Upper lobe of right lung (tissue), 1 donor: ENCODE results near the gene TLE7. TPM values are rescaled to one million over a fixed set of nuclear protein-coding genes. Genes with fewer than 3 reads are reported as not detected.

ENCODE experiments used
- ATAC-seq: fragments of 200-7000 bp; cut with Tn5 transposase; one replicate; pipeline ENCODE4 v1.9.1; 2020; ENCODE audit warnings: mild to moderate bottlenecking, moderate library complexity
- DNase-seq: peaks from one replicate; pipeline ENCODE4 v3.0.0-alpha.2; 2020
- H3K27ac ChIP-seq: fragments of 200-600 bp; one replicate; pipeline ENCODE4 v1.8.0; 2022
- H3K27me3 ChIP-seq: fragments of 200-600 bp; one replicate; pipeline ENCODE4 v1.8.0; 2022; ENCODE audit warnings: mild to moderate bottlenecking
- H3K36me3 ChIP-seq: fragments of 200-600 bp; one replicate; pipeline ENCODE4 v1.8.0; 2022
- H3K4me1 ChIP-seq: fragments of 200-600 bp; one replicate; pipeline ENCODE4 v1.8.0; 2022
- H3K4me3 ChIP-seq: fragments of 200-600 bp; one replicate; pipeline ENCODE4 v1.8.0; 2022; ENCODE audit warnings: mild to moderate bottlenecking
- H3K9me3 ChIP-seq: fragments of 200-600 bp; one replicate; pipeline ENCODE4 v1.8.0; 2022
- intact Hi-C: fragments of 100-400 bp; cut with DNase I; formaldehyde crosslinking; loops from one replicate; pipeline ENCODE4 v1.11.0; 2022
- total RNA-seq: library from RNA; stranded (reverse); fragmentation: NEBNext Ultra II Directional; extraction: Animal tissue kit (Norgen Biotek cat#: 25700); gene quantifications from one replicate; pipeline ENCODE4 v1.2.1, GENCODE V29; 2021
- TF ChIP-seq, protein P1 (sequence below): fragments of 200-600 bp; IDR thresholded peaks from one replicate; pipeline ENCODE4 v1.8.0; 2022; ENCODE audit warnings: antibody characterized with exemption
- donor health status: DM: no; HTN: yes; CAD: no; lungs with severe emphysema.

Gene TLE7
- total RNA-seq, 1 donor from 2014 or later: not detected

DNA sequence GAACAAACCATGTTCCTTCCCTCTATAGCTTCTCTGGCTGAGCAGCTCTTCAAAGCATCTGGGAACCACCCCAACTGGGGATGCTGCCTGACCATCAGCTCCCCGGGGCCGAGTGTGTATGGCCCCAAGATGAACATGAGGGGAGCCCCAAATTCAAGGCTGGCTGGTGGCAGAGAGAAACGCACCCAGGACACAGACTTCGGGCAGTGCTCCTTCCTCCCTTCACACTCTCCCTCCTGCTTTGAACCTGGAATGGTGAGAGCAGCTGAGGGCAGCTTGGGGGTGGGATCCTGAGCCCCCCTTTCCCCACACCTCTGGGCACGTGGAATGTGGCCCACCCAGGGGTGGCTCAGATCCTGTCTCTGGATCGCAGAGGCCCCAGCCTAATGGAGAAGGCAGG lies 17.2 kb downstream of the TLE7 start:
- no peak overlapping the region for H3K4me3 ChIP-seq
- no peaks in the 10 kb centered on the region for H3K9me3 ChIP-seq
- no peaks in the 10 kb centered on the region for H3K36me3 ChIP-seq
- H3K4me1 ChIP-seq: no peaks in the 10 kb centered on the region
- no peak for ATAC-seq
- intact Hi-C loops: no loop called here
- peaks cover 18% of the 10 kb centered on the region for H3K27me3 ChIP-seq
- no peak overlapping the region for H3K27ac ChIP-seq
- TF ChIP-seq, protein P1, sequence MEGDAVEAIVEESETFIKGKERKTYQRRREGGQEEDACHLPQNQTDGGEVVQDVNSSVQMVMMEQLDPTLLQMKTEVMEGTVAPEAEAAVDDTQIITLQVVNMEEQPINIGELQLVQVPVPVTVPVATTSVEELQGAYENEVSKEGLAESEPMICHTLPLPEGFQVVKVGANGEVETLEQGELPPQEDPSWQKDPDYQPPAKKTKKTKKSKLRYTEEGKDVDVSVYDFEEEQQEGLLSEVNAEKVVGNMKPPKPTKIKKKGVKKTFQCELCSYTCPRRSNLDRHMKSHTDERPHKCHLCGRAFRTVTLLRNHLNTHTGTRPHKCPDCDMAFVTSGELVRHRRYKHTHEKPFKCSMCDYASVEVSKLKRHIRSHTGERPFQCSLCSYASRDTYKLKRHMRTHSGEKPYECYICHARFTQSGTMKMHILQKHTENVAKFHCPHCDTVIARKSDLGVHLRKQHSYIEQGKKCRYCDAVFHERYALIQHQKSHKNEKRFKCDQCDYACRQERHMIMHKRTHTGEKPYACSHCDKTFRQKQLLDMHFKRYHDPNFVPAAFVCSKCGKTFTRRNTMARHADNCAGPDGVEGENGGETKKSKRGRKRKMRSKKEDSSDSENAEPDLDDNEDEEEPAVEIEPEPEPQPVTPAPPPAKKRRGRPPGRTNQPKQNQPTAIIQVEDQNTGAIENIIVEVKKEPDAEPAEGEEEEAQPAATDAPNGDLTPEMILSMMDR: no peak
- peak; percentile 26 for DNase-seq

DNA sequence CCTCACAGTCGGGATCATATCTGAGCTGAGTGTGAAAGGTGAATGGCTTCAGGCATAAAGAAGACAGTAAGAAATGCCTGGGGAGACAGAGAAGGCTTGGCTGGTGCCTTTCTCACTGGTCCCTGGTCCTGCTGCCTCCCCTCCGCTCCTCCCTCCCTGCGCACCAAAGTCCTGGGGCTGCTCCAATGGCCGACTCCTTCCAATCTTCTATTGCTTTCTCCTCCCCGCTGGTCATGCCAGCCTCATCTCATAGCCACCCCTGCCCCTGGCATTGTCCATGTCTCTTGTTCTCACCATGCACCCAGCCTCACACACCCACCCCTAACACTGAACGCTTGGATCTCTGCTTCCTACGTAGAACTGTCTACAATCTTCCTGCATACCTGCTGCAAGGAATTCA lies 18.0 kb downstream of the TLE7 start:
- ATAC-seq (no peak), DNase-seq (peak; percentile 10)
- Histone ChIP-seq H3K27me3 (peaks cover 18% of the 10 kb centered on the region), H3K4me3 (no peak overlapping the region), H3K36me3 (no peaks in the 10 kb centered on the region), H3K9me3 (no peaks in the 10 kb centered on the region), H3K4me1 (no peaks in the 10 kb centered on the region), H3K27ac (no peak overlapping the region)
- intact Hi-C loops: no loop called here
- TF ChIP-seq, protein P1: no peak

DNA sequence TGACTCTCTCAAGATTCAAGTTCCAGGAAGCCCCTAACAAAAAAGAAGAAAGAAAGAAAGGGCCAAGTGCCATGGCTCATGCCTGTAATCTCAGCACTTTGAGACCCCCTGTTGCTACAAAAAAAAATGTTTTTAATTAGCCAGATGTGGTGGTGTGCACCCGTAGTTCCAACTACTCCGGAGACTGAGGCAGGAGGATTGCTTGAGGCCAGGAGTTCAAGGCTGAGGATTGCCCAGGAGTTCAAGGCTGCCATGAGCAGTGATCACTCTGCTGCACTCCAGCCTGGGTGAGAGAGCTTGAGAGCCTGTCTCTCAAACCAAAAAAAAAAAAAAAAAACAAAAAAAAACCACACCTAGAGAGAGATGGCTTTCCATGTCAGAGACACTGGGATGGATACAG lies 18.8 kb downstream of the TLE7 start:
- Histone ChIP-seq H3K36me3 (no peaks in the 10 kb centered on the region), H3K27me3 (peaks cover 18% of the 10 kb centered on the region), H3K4me1 (no peaks in the 10 kb centered on the region), H3K4me3 (no peak overlapping the region), H3K27ac (no peak overlapping the region), H3K9me3 (no peaks in the 10 kb centered on the region)
- TF ChIP-seq, protein P1: no peak
- ATAC-seq: no peak
- no peak for DNase-seq
- intact Hi-C loops: no loop called here

DNA sequence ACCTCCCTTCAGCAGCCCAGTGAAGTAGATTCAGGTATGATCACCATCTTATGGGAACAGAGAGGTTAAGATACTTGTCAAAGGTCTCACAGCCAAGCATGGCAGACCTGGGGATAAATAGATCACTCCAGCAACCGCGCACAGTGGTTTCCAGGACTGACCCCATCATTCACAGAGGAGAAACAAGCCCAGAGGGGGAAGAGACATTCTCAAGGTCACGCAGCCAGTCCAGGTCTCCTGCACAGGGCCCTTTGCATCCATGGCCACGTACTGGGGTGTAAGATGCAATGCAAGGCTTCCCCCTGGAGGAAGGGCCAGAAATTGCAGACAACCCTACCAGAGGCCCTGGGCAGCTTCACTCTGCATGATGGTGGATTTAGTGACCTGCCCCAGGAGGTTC lies 19.9 kb downstream of the TLE7 start:
- Histone ChIP-seq H3K27me3 (peaks cover 18% of the 10 kb centered on the region), H3K27ac (no peak overlapping the region), H3K9me3 (no peaks in the 10 kb centered on the region), H3K4me1 (no peaks in the 10 kb centered on the region), H3K36me3 (no peaks in the 10 kb centered on the region), H3K4me3 (no peak overlapping the region)
- intact Hi-C loops: no loop called here
- peak; percentile 64 for ATAC-seq
- peak; percentile 47 for DNase-seq
- TF ChIP-seq, protein P1: peak; percentile 34

DNA sequence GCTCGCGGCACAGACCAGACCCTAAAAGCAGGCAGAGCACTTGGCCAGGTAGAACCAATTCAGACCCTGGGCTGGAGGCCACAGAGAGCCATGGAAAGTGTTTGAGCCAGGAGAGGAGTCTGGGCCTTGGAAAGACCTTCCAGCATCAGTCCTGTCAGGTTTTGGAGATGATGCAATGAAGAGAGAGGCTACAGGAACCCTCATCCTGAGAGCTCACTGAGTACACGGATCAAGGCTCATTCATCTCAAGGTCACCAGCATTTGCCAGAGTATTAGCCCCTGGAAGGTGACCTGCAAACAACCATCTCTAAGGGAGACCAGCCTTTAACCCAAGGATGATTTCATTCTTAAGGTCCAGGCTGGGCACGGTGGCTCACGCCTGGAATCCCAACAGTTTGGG lies 27.8 kb downstream of the TLE7 start:
- ATAC-seq: no peak

More for the DNA sequence above, 27.8 kb downstream of the TLE7 start:
- Histone ChIP-seq H3K4me3 (no peak overlapping the region), H3K9me3 (no peaks in the 10 kb centered on the region), H3K4me1 (no peaks in the 10 kb centered on the region), H3K27me3 (peaks cover 21% of the 10 kb centered on the region), H3K27ac (no peak overlapping the region), H3K36me3 (no peaks in the 10 kb centered on the region)
- DNase-seq: peak; percentile 16
- TF ChIP-seq, protein P1: no peak
- intact Hi-C loops: loop anchor here (5.0 kb wide), 1 partner anchor 88 kb away; no protein-coding TSS in a partner anchor
